Measurements from ENCODE around the gene ESRRB.

Gene ESRRB

GRCh38 chr14:76389841-76390240 lies 13.9 kb downstream of the ESRRB start:
- TF ChIP-seq ESRRG (CRISPR knock-in tag; IDR thresholded peaks at IDR 0.05) = no peak
- TF ChIP-seq, protein P1, sequence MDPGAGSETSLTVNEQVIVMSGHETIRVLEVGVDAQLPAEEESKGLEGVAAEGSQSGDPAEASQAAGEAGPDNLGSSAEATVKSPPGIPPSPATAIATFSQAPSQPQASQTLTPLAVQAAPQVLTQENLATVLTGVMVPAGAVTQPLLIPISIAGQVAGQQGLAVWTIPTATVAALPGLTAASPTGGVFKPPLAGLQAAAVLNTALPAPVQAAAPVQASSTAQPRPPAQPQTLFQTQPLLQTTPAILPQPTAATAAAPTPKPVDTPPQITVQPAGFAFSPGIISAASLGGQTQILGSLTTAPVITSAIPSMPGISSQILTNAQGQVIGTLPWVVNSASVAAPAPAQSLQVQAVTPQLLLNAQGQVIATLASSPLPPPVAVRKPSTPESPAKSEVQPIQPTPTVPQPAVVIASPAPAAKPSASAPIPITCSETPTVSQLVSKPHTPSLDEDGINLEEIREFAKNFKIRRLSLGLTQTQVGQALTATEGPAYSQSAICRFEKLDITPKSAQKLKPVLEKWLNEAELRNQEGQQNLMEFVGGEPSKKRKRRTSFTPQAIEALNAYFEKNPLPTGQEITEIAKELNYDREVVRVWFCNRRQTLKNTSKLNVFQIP (CRISPR knock-in tag; IDR thresholded peaks at IDR 0.05; ENCODE audit: borderline replicate concordance, low read depth) = no peak
- no peak for TF ChIP-seq ISL1 (CRISPR knock-in tag; IDR thresholded peaks at IDR 0.05)
- no peak for TF ChIP-seq CSDC2 (CRISPR knock-in tag; IDR thresholded peaks at IDR 0.05)
- no peak for TF ChIP-seq ARNTL (CRISPR knock-in tag; IDR thresholded peaks at IDR 0.05; ENCODE audit: borderline replicate concordance, low read depth)
- TF ChIP-seq ZC3H10 (CRISPR knock-in tag; IDR thresholded peaks at IDR 0.05) = no peak
- no peak for TF ChIP-seq GLIS3 (CRISPR knock-in tag; IDR thresholded peaks at IDR 0.05)
- TF ChIP-seq TCF4 (CRISPR knock-in tag; IDR thresholded peaks at IDR 0.05; ENCODE audit: borderline replicate concordance) = no peak
- TF ChIP-seq TOX (CRISPR knock-in tag; IDR thresholded peaks at IDR 0.05; ENCODE audit: borderline replicate concordance) = no peak
- TF ChIP-seq RARB (CRISPR knock-in tag; IDR thresholded peaks at IDR 0.05) = no peak
- TF ChIP-seq BACH2 (CRISPR knock-in tag; IDR thresholded peaks at IDR 0.05; ENCODE audit: borderline replicate concordance) = no peak
- no peak for TF ChIP-seq ZNF565 (CRISPR knock-in tag; conservative IDR thresholded peaks at IDR 0.05; ENCODE audit: low read depth)
- TF ChIP-seq CSRNP3 (CRISPR knock-in tag; IDR thresholded peaks at IDR 0.05) = no peak
- TF ChIP-seq, protein P2, sequence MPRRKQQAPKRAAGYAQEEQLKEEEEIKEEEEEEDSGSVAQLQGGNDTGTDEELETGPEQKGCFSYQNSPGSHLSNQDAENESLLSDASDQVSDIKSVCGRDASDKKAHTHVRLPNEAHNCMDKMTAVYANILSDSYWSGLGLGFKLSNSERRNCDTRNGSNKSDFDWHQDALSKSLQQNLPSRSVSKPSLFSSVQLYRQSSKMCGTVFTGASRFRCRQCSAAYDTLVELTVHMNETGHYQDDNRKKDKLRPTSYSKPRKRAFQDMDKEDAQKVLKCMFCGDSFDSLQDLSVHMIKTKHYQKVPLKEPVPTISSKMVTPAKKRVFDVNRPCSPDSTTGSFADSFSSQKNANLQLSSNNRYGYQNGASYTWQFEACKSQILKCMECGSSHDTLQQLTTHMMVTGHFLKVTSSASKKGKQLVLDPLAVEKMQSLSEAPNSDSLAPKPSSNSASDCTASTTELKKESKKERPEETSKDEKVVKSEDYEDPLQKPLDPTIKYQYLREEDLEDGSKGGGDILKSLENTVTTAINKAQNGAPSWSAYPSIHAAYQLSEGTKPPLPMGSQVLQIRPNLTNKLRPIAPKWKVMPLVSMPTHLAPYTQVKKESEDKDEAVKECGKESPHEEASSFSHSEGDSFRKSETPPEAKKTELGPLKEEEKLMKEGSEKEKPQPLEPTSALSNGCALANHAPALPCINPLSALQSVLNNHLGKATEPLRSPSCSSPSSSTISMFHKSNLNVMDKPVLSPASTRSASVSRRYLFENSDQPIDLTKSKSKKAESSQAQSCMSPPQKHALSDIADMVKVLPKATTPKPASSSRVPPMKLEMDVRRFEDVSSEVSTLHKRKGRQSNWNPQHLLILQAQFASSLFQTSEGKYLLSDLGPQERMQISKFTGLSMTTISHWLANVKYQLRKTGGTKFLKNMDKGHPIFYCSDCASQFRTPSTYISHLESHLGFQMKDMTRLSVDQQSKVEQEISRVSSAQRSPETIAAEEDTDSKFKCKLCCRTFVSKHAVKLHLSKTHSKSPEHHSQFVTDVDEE (CRISPR knock-in tag; IDR thresholded peaks at IDR 0.05) = no peak
- no peak for TF ChIP-seq ZNF8 (CRISPR knock-in tag; IDR thresholded peaks at IDR 0.05)
- no peak for TF ChIP-seq ZNF70 (CRISPR knock-in tag; IDR thresholded peaks at IDR 0.05)
- TF ChIP-seq ZFP3 (CRISPR knock-in tag; IDR thresholded peaks at IDR 0.05) = no peak
- TF ChIP-seq SNAI2 (CRISPR knock-in tag; IDR thresholded peaks at IDR 0.05) = no peak
- no peak for TF ChIP-seq OSR1 (CRISPR knock-in tag; IDR thresholded peaks at IDR 0.05)
- no peak for ATAC-seq

GRCh38 chr14:76390621-76391020 lies 14.7 kb downstream of the ESRRB start:
- no peak for TF ChIP-seq ZC3H10 (CRISPR knock-in tag; IDR thresholded peaks at IDR 0.05)
- TF ChIP-seq PPARA (CRISPR knock-in tag; IDR thresholded peaks at IDR 0.05; ENCODE audit: borderline replicate concordance) = no peak
- TF ChIP-seq RARB (CRISPR knock-in tag; IDR thresholded peaks at IDR 0.05) = no peak
- TF ChIP-seq, protein P3, sequence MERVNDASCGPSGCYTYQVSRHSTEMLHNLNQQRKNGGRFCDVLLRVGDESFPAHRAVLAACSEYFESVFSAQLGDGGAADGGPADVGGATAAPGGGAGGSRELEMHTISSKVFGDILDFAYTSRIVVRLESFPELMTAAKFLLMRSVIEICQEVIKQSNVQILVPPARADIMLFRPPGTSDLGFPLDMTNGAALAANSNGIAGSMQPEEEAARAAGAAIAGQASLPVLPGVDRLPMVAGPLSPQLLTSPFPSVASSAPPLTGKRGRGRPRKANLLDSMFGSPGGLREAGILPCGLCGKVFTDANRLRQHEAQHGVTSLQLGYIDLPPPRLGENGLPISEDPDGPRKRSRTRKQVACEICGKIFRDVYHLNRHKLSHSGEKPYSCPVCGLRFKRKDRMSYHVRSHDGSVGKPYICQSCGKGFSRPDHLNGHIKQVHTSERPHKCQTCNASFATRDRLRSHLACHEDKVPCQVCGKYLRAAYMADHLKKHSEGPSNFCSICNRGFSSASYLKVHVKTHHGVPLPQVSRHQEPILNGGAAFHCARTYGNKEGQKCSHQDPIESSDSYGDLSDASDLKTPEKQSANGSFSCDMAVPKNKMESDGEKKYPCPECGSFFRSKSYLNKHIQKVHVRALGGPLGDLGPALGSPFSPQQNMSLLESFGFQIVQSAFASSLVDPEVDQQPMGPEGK (CRISPR knock-in tag; IDR thresholded peaks at IDR 0.05; ENCODE audit: borderline replicate concordance) = no peak
- no peak for TF ChIP-seq CSDC2 (CRISPR knock-in tag; IDR thresholded peaks at IDR 0.05)
- no peak for TF ChIP-seq ESRRG (CRISPR knock-in tag; IDR thresholded peaks at IDR 0.05)
- TF ChIP-seq SNAI2 (CRISPR knock-in tag; IDR thresholded peaks at IDR 0.05) = no peak
- TF ChIP-seq, protein P1 (CRISPR knock-in tag; IDR thresholded peaks at IDR 0.05; ENCODE audit: borderline replicate concordance, low read depth) = no peak
- no peak for TF ChIP-seq BACH2 (CRISPR knock-in tag; IDR thresholded peaks at IDR 0.05; ENCODE audit: borderline replicate concordance)
- no peak for ATAC-seq
